HEK293T (cell line): ENCODE measurements around the gene SMC1A.

Source experiments
- CTCF ChIA-PET: fragments of 350-600 bp; formaldehyde crosslinking; extraction: SDS; loops from one replicate; lab custom pipeline; 2021; ENCODE audit warnings: antibody characterized with exemption, inconsistent platforms; lab: Yijun Ruan, JAX
- POLR2A ChIA-PET: fragments of 350-600 bp; formaldehyde crosslinking; extraction: SDS; loops from one replicate; lab custom pipeline; 2020; ENCODE audit warnings: antibody characterized with exemption, inconsistent platforms; lab: Yijun Ruan, JAX
- DNase-seq: peaks from one replicate; pipeline ENCODE4 v3.0.0; 2012; ENCODE audit warnings: mixed read lengths; ENCODE audit errors: extremely low spot score
- ARNT ChIP-seq: fragments of 450-650 bp; IDR thresholded peaks from 2 replicates; pipeline ENCODE4 v1.6.1; 2017; ENCODE audit warnings: mild to moderate bottlenecking
- BHLHE40 ChIP-seq: fragments of 450-650 bp; IDR thresholded peaks from 2 replicates; pipeline ENCODE4 v1.6.1; 2016; ENCODE audit warnings: mild to moderate bottlenecking, moderate library complexity, borderline replicate concordance
- CTBP1 ChIP-seq: fragments of 450-650 bp; IDR thresholded peaks from 2 replicates; pipeline ENCODE4 v1.6.1; 2016; ENCODE audit warnings: borderline replicate concordance
- ELF4 ChIP-seq: fragments of 450-650 bp; IDR thresholded peaks from 2 replicates; pipeline ENCODE4 v1.6.1; 2017; ENCODE audit warnings: antibody characterized with exemption
- FOXA1 ChIP-seq: fragments of 450-650 bp; IDR thresholded peaks from 2 replicates; pipeline ENCODE4 v1.6.1; 2016; ENCODE audit warnings: mild to moderate bottlenecking
- FOXK2 ChIP-seq: fragments of 450-650 bp; IDR thresholded peaks from 2 replicates; pipeline ENCODE4 v1.6.1; 2016; ENCODE audit warnings: mild to moderate bottlenecking
- FOXM1 ChIP-seq: fragments of 450-650 bp; IDR thresholded peaks from 2 replicates; pipeline ENCODE4 v1.6.1; 2017; ENCODE audit warnings: mild to moderate bottlenecking, borderline replicate concordance
- HDGF ChIP-seq: fragments of 450-650 bp; IDR thresholded peaks from 2 replicates; pipeline ENCODE4 v1.6.1; 2017; ENCODE audit warnings: antibody characterized with exemption, borderline replicate concordance
- L3MBTL2 ChIP-seq: fragments of 450-650 bp; conservative IDR thresholded peaks from 2 replicates; pipeline ENCODE4 v1.6.1; 2016; ENCODE audit warnings: mild to moderate bottlenecking
- LEF1 ChIP-seq: fragments of 450-650 bp; IDR thresholded peaks from 2 replicates; pipeline ENCODE4 v1.6.1; 2017; ENCODE audit warnings: mild to moderate bottlenecking, borderline replicate concordance
- NFRKB ChIP-seq: fragments of 450-650 bp; IDR thresholded peaks from 2 replicates; pipeline ENCODE4 v1.6.1; 2016; ENCODE audit warnings: mild to moderate bottlenecking, moderate library complexity
- PKNOX1 ChIP-seq: fragments of 450-650 bp; IDR thresholded peaks from 2 replicates; pipeline ENCODE4 v1.6.1; 2016
- SP1 ChIP-seq: fragments of 450-650 bp; IDR thresholded peaks from 2 replicates; pipeline ENCODE4 v1.6.1; 2017
- SUZ12 ChIP-seq: fragments of 450-650 bp; IDR thresholded peaks from 2 replicates; pipeline ENCODE4 v1.6.1; 2016; ENCODE audit warnings: mild to moderate bottlenecking
- TARDBP ChIP-seq: fragments of 450-650 bp; IDR thresholded peaks from 2 replicates; pipeline ENCODE4 v1.6.1; 2016
- ZNF384 ChIP-seq: fragments of 450-650 bp; IDR thresholded peaks from 2 replicates; pipeline ENCODE4 v1.6.1; 2016

Gene SMC1A

GRCh38 chrX:53395605-53396298 is 26.7 kb downstream of the SMC1A start:
- TF ChIP-seq BHLHE40 (no peak), SP1 (no peak), L3MBTL2 (no peak), FOXK2 (no peak), HDGF (no peak), PKNOX1 (no peak), FOXA1 (no peak), ELF4 (no peak), FOXM1 (no peak), LEF1 (no peak)
- POLR2A ChIA-PET: no interaction called here

GRCh38 chrX:53383376-53384076 is 38.9 kb downstream of the SMC1A start:
- POLR2A ChIA-PET: interaction anchor here (1.7 kb wide), 1 partner anchor 39 kb away, joined by 4 read pairs; the partner anchor contains the start of gene RIBC1
- CTCF ChIA-PET: interaction anchor here (1.6 kb wide), 1 partner anchor 70 kb away, joined by 4 read pairs; no protein-coding TSS in a partner anchor
- TF ChIP-seq L3MBTL2: no peak
- DNase-seq: no peak

More at GRCh38 chrX:53395605-53396298, 26.7 kb downstream of the SMC1A start:
- CTCF ChIA-PET: no interaction called here
- no peak for DNase-seq

GRCh38 chrX:53379747-53380146 is 42.7 kb downstream of the SMC1A start:
- POLR2A ChIA-PET: no interaction called here
- TF ChIP-seq FOXK2 (no peak), FOXM1 (no peak), CTBP1 (no peak), SP1 (no peak), HDGF (no peak), LEF1 (no peak), PKNOX1 (no peak), SUZ12 (no peak), L3MBTL2 (no peak), BHLHE40 (no peak), ZNF384 (no peak), FOXA1 (no peak), NFRKB (no peak), ARNT (no peak), TARDBP (no peak), ELF4 (no peak)
- DNase-seq: no peak
- CTCF ChIA-PET: interaction anchor here (1.0 kb wide), 1 partner anchor 67 kb away, joined by 3 read pairs; no protein-coding TSS in a partner anchor

- no peak for DNase-seq
- POLR2A ChIA-PET: no interaction called here
- no peak for TF ChIP-seq SP1
- TF ChIP-seq PKNOX1: no peak
- TF ChIP-seq NFRKB: no peak
- TF ChIP-seq BHLHE40: no peak
- TF ChIP-seq CTBP1: no peak
- no peak for TF ChIP-seq LEF1
- TF ChIP-seq HDGF: no peak
- no peak for TF ChIP-seq SUZ12
- no peak for TF ChIP-seq ARNT
- no peak for TF ChIP-seq TARDBP
- no peak for TF ChIP-seq ZNF384
- TF ChIP-seq ELF4: no peak
- no peak for TF ChIP-seq FOXM1
- no peak for TF ChIP-seq FOXA1
- CTCF ChIA-PET: interaction anchor here (1.0 to 1.4 kb wide), 2 partner anchors 60 to 67 kb away, joined by 3 to 4 read pairs; no protein-coding TSS in a partner anchor
Observed at GRCh38 chrX:53379008-53379710, 43.3 kb downstream of the SMC1A start.

- TF ChIP-seq CTBP1: no peak
- TF ChIP-seq ELF4: no peak
- no peak for TF ChIP-seq NFRKB
- TF ChIP-seq FOXM1: no peak
- no peak for TF ChIP-seq L3MBTL2
- no peak for TF ChIP-seq TARDBP
- TF ChIP-seq BHLHE40: no peak
- TF ChIP-seq FOXK2: no peak
- no peak for TF ChIP-seq ZNF384
- no peak for TF ChIP-seq SUZ12
- no peak for TF ChIP-seq SP1
- DNase-seq: no peak
- POLR2A ChIA-PET: no interaction called here
- CTCF ChIA-PET: no interaction called here
Observed at GRCh38 chrX:53377464-53377863, 45.0 kb downstream of the SMC1A start.
